ENCODE results near the gene XCL1.

- TF ChIP-seq CTCF (IDR thresholded peaks at IDR 0.05), result no peak
- TF ChIP-seq POLR2A (IDR thresholded peaks at IDR 0.05), result no peak
Observed at GRCh38 chr1:168626326-168626725, 49.9 kb downstream of the XCL1 start.

Data from vagina (tissue), 2 donors.